Mesothelial cell of epicardium (in vitro differentiated cells): Measurements from ENCODE around the gene GABRB3. TPM values are rescaled to one million over a fixed set of nuclear protein-coding genes. Genes with fewer than 3 reads are reported as not detected.

Experiments used
- DNase-seq, 2 experiments: peaks; one replicate each; pipeline ENCODE4 v3.0.0; 2021; ENCODE audit warnings: low spot score in 2 of 2; ENCODE audit not compliant: unreplicated experiment in 2 of 2
- H3K27ac Mint-ChIP-seq: 2 replicates; pipeline ENCODE4 v1.8.0; 2021; ENCODE audit warnings: mixed read lengths
- H3K27me3 Mint-ChIP-seq: 2 replicates; pipeline ENCODE4 v1.8.0; 2021; ENCODE audit warnings: low read depth, mixed read lengths
- H3K36me3 Mint-ChIP-seq: 2 replicates; pipeline ENCODE4 v1.8.0; 2021; ENCODE audit warnings: mixed read lengths
- H3K4me1 Mint-ChIP-seq: 2 replicates; pipeline ENCODE4 v1.8.0; 2021; ENCODE audit warnings: mixed read lengths
- H3K4me3 Mint-ChIP-seq: 2 replicates; pipeline ENCODE4 v1.8.0; 2021; ENCODE audit warnings: mild to moderate bottlenecking, moderate library complexity, mixed read lengths
- H3K9me3 Mint-ChIP-seq: 2 replicates; pipeline ENCODE4 v1.8.0; 2021; ENCODE audit warnings: mixed read lengths
- total RNA-seq: library from RNA; stranded (reverse); gene quantifications from 3 replicates; pipeline ENCODE4 v1.2.1, GENCODE V29; 2021
- TF ChIP-seq, protein P1 (sequence below): fragments of 200-600 bp; sonication (generic); IDR thresholded peaks from one replicate; pipeline ENCODE4 v1.5.0; 2021; ENCODE audit warnings: antibody characterized with exemption; ENCODE audit not compliant: unreplicated experiment

Gene GABRB3
- total RNA-seq, 1 donor from 2014 or later, result 3.4 TPM

DNA sequence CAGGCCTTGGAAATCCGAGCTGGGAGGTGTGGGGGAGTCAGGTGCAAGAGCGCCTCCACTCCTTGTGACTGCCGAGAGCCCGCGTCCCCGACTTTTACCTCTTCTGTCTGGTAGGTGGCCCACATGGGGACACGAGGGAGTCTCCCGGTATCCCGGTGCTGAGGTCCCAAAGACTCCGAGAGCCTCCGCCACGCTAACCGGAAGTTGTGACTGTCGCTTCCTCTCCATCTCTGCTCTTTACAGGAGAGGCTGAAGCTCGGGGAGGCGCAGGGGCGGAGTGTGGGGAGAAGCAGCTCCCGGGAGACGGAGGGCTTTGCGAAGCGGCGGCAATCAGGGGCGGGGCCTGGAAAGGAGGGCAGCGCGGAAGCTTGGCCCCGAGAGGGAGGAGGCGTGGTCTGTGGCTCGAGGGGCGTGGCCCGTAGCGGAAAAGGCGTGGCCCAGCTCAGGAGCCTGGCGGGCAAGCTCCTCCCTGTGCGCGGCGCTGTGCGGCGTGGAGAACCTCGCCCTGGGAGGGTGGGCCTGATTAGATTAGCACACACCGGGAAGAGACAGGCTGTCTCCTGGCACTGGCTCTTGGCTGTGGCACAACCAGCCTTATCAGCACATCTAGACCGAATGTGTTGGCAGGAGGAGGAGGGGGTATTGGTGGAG lies 143.9 kb downstream of the GABRB3 start:
- DNase-seq, result peak; percentile 35 to 66
- Mint-ChIP-seq H3K27ac (no peak overlapping the region), H3K4me1 (peaks cover 6% of the 10 kb centered on the region), H3K4me3 (peak overlapping the region; percentile 61), H3K27me3 (no peaks in the 10 kb centered on the region), H3K36me3 (no peaks in the 10 kb centered on the region), H3K9me3 (peaks cover 15% of the 10 kb centered on the region)
- TF ChIP-seq, protein P1, sequence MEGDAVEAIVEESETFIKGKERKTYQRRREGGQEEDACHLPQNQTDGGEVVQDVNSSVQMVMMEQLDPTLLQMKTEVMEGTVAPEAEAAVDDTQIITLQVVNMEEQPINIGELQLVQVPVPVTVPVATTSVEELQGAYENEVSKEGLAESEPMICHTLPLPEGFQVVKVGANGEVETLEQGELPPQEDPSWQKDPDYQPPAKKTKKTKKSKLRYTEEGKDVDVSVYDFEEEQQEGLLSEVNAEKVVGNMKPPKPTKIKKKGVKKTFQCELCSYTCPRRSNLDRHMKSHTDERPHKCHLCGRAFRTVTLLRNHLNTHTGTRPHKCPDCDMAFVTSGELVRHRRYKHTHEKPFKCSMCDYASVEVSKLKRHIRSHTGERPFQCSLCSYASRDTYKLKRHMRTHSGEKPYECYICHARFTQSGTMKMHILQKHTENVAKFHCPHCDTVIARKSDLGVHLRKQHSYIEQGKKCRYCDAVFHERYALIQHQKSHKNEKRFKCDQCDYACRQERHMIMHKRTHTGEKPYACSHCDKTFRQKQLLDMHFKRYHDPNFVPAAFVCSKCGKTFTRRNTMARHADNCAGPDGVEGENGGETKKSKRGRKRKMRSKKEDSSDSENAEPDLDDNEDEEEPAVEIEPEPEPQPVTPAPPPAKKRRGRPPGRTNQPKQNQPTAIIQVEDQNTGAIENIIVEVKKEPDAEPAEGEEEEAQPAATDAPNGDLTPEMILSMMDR, result no peak

DNA sequence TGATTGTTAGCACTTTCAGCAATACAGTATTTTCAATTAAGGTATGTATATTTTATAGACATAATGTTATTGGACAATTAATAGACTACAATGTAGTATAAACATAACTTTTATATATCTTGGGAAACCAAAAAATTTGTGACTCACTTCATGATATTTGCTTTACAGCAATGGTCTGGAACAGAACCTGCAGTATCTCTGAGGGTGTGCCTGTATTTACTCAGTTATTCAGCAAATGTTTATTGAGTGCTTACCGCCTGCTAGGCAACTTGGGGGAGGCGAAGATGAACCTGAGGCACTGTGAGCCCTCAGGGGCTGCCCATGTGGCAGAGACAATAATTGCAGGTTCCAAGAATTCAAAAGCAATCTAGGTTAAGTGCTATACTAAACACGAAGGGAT lies 144.8 kb downstream of the GABRB3 start:
- Mint-ChIP-seq H3K36me3 (no peaks in the 10 kb centered on the region), H3K9me3 (peaks cover 15% of the 10 kb centered on the region), H3K27me3 (no peaks in the 10 kb centered on the region), H3K4me3 (peak overlapping the region; percentile 61), H3K4me1 (no peaks in the 10 kb centered on the region), H3K27ac (no peak overlapping the region)
- no peak for DNase-seq
- TF ChIP-seq, protein P1, result no peak

DNA sequence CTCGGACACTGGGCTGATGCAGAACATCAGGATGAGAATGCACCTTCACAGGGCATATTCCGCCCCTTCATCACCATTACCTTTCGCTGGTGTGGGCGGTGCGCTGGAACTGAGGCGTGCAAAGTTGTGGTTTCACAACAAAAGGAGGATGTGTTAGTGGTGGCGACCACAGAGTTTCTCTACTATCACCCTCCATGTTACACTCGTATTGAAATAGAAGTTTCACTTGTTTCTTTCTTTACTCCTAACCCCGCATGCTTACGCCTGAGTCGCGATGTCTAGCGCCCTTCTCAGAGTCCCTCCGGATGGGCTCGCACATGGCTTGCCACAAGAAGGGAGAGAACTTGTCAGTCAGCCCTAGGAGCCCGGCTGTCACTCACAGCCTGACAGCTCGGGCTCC lies 148.7 kb downstream of the GABRB3 start:
- Mint-ChIP-seq H3K4me3 (no peak overlapping the region), H3K36me3 (peaks cover 3% of the 10 kb centered on the region), H3K27ac (no peak overlapping the region), H3K27me3 (no peaks in the 10 kb centered on the region), H3K4me1 (no peaks in the 10 kb centered on the region), H3K9me3 (peaks cover 19% of the 10 kb centered on the region)
- TF ChIP-seq, protein P1, result no peak
- no peak for DNase-seq

DNA sequence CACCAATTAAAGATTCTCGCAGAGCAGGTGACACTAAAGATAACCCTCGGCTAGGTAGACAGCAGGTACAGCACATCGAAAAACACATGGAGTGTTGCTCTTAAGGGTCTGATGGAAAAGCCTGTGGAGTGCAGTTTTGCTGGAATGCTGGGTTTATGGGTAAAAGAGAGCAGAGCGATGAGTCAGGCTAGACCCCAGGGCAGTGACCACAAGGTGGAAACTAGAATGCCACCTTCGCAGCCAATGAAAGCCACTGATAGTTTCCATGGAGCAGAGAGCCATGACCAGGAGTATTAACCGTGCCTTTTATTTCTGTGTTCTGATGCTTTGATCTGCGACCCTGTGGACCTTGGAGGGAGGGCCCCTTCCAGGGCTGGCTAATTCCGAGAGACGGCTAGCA lies 149.8 kb downstream of the GABRB3 start:
- Mint-ChIP-seq H3K27me3 (no peaks in the 10 kb centered on the region), H3K9me3 (peaks cover 19% of the 10 kb centered on the region), H3K4me1 (no peaks in the 10 kb centered on the region), H3K27ac (no peak overlapping the region), H3K4me3 (no peak overlapping the region), H3K36me3 (peaks cover 3% of the 10 kb centered on the region)
- TF ChIP-seq, protein P1, result no peak
- DNase-seq, result no peak

DNA sequence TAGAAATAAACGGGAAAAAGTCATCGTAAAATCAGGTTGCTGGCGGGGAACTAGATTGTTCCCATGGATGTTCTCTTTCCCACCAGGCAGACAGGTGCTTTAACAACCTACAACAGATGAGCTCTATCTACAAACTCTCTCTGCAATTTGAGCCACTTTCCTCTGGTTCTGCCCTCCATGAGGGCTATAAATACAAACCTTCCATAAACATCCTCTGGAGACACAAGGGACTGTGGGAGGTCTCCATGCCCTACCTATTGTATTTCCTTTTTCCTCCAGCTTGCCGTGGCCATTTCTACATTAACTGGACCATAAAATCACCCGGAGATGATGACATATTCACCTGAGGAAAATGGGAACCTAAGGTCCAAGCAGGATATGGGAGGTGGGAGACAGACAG lies 151.1 kb downstream of the GABRB3 start:
- TF ChIP-seq, protein P1, result no peak
- H3K36me3 Mint-ChIP-seq, result peaks cover 3% of the 10 kb centered on the region
- no peaks in the 10 kb centered on the region for H3K4me1 Mint-ChIP-seq
- no peak overlapping the region for H3K27ac Mint-ChIP-seq
- no peaks in the 10 kb centered on the region for H3K27me3 Mint-ChIP-seq
- no peak for DNase-seq
- peaks cover 10% of the 10 kb centered on the region for H3K9me3 Mint-ChIP-seq
- H3K4me3 Mint-ChIP-seq, result no peak overlapping the region
